T follicular helper cell (primary cell): ENCODE data around the gene PPP1R3A.

Source experiments
- DNase-seq: peaks from one replicate; pipeline ENCODE4 v3.0.0-alpha.2; 2020; ENCODE audit warnings: low read depth

PPP1R3A gene

GRCh38 chr7:113878394-113878992 is 40.3 kb downstream of the PPP1R3A start:
- no peak for DNase-seq

- DNase-seq, result no peak
These were observed 43.6 kb downstream of the PPP1R3A start for GRCh38 chr7:113875224-113875623.

DNA sequence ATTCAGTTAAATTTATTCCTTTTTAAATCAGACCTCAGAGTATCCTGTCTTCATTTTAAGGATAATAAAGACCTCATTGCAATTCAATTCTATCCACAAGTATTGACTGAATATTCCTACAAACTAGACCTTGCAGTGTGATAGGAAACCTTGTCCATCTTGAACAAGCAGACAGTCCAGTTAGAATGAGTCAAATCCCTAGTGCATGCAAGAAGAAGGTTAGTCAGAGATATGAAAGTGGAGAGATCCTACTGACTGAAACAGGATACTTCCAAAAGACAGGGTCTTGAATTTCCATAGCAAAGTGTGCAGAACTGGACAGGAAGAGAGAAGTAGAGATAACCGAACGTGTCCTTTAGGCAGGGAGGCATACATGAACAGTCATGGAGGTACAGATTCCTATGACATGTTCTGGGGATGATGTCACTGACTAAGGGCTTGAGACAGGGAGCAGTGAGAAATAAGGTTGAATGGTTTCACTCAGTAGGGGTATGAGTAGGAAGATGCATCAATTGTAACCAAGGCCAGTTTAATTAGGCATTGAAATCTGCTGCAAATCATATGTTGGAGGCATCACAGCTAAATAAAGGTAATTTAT is 45.2 kb downstream of the PPP1R3A start:
- DNase-seq, result no peak

- no peak for DNase-seq
These were observed 45.8 kb downstream of the PPP1R3A start for GRCh38 chr7:113872981-113873380.

- no peak for DNase-seq
These were observed 51.5 kb downstream of the PPP1R3A start for GRCh38 chr7:113867325-113867724.

- no peak for DNase-seq
These were observed 62.8 kb downstream of the PPP1R3A start for GRCh38 chr7:113856010-113856409.

- DNase-seq, result no peak
These were observed 77.9 kb downstream of the PPP1R3A start for GRCh38 chr7:113840954-113841353.

- DNase-seq, result no peak
These were observed 83.4 kb downstream of the PPP1R3A start for GRCh38 chr7:113835367-113835766.

DNA sequence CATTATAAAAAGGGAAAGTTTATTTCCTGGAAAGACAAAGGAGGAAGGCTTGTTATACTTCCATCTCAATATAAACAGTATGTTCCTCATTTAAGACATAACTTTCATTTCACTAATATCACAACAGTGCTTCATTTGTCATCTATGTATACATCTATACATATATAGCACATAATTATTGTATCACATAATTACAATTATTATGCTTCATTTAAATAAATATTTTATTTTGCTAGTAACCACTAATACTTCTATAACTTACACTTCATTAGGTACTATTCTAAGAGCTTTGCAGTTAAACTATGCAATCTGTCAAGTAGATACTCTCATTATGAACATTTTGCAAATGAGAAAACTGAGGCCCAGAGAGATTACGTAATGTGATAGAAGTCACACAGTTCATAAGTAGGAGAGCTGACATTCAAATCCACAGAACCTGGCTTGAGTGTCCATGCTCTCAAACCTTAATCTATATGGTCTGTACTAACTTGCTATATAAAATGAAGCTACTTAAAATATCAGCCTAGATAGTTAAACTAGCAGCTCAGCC is 86.5 kb downstream of the PPP1R3A start:
- DNase-seq, result no peak

DNA sequence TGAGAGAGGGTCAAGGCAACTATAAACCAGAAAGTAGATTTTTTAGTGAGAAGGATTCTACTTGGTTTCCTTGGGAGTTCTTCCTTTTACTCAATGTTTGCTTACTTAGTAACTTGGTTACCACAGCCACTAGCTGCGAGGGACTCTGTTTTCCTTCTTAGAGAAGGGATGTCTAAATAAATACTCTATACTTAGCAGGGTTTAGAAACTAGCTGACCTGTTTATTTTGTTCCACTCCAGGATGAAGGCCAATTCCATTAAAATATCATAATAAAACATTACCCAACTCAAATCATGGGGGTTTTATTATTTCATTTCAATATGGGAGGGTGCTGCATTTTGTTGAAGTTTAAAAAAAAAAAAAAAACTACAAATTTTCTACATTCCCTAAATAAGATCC is 87.3 kb downstream of the PPP1R3A start:
- DNase-seq, result no peak

- no peak for DNase-seq
These were observed 90.2 kb downstream of the PPP1R3A start for GRCh38 chr7:113828581-113828980.
